ENCODE measurements around the gene ATG7.
"Not testable (repeated sequence)": the region's sequence is repeated elsewhere in the genome, so short reads cannot be mapped to it uniquely, and the experiment has no call there.

Gene ATG7

DNA sequence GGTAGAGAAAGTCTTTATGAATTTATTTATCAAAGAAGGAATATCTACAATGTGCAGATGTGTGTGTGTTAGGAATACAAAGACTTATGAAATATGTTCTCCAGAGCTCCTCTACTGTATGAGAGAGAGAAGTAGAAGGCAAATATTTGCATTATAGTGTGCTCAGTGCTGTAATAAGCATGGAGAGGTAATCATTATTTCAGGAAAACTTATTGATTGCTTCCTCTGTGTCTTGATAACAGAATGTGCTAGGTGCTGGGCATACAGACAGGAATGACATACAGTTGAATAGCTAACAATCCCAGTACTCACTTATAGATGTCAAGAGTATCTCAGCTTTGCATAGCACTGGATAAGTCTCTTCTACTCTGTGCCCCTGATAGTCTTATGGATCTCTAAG is 30.2 kb downstream of the ATG7 start:
- no peak for DNase-seq

- DNase-seq: no peak
Measured at GRCh38 chr3:11304175-11304574, 32.0 kb downstream of the ATG7 start.

- DNase-seq: no peak
Measured at GRCh38 chr3:11305509-11305908, 33.3 kb downstream of the ATG7 start.

DNA sequence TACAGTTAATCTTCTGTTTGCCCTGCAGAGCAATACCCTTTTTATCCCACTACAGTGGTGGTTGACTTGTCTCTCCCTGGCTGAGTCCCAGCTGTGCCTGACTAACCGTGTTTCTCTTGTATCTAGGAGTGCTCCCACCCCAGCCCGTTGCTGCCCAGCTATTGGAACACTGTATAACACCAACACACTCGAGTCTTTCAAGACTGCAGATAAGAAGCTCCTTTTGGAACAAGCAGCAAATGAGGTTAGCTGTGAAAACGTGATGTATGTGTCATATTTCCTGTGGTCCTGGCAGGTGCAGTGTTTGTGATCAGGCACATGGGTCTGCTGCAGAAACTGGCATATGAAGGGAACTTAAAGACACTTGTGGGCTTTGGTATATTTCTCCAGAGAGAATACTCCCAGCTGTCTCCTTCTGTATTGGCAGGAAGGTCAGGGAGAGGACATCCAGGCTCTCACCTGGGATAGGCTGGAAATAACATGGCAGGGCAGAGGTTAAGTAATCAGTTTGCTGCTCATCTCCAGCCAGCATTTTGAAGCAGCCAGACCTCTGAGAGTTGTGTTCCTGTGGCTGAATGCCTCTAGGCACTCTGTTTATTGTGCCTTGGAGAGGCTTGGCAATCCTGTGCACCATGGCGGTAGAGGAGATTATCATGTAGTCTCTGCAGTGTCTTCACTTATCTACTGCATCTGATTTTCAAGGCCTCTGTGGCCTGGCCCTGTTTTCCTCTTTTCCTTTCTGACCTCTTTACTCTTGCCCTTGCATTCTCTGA is 34.8 kb downstream of the ATG7 start:
- peak; percentile 24 for DNase-seq

- DNase-seq: no peak
Measured at GRCh38 chr3:11307830-11308432, 35.7 kb downstream of the ATG7 start.

- DNase-seq: no peak
Measured at GRCh38 chr3:11310258-11310657, 38.1 kb downstream of the ATG7 start.

DNA sequence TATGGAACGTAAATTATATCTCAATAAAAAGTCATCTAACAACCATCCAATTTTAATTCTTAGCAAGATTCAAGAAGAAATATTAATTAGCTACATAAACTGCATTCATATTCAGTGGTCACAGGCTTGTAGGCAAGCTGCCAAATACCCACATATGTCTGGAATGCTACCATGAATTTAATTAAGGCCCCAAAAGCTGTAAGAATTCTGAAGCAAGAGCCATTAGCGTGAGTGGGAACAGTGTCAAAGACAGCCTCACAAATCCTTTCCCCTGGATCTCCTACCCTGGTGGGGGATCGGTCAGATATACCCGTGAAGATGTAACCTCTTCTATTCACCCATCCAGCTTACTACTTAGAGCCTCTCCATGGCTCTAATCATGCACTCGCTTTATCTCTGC is 40.0 kb downstream of the ATG7 start:
- DNase-seq: no peak

GRCh38 chr3:11317300-11317699 is 45.1 kb downstream of the ATG7 start:
- DNase-seq: no peak

DNA sequence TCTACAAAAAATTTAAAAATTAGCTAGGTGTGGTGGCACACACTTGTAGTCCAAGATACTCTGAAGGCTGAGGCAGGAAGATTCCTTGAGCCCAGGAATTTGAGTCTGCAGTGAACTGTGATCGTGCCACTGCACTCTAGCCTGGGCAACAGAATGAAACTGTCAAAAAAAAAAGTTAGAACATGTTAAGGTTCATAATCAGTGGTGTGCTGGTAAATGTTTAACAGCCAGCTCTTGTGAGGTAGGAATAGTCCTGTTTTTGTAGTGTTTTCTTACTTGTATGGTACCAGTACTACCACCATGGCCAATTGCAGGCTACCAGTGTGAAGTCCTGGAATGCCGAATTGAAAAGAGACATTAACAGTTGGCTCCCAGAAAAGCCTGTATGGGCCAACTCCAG is 50.7 kb downstream of the ATG7 start:
- no peak for DNase-seq

- no peak for DNase-seq
Measured at GRCh38 chr3:11323813-11324212, 51.6 kb downstream of the ATG7 start.

- DNase-seq: no peak
Measured at GRCh38 chr3:11327619-11328018, 55.4 kb downstream of the ATG7 start.

DNA sequence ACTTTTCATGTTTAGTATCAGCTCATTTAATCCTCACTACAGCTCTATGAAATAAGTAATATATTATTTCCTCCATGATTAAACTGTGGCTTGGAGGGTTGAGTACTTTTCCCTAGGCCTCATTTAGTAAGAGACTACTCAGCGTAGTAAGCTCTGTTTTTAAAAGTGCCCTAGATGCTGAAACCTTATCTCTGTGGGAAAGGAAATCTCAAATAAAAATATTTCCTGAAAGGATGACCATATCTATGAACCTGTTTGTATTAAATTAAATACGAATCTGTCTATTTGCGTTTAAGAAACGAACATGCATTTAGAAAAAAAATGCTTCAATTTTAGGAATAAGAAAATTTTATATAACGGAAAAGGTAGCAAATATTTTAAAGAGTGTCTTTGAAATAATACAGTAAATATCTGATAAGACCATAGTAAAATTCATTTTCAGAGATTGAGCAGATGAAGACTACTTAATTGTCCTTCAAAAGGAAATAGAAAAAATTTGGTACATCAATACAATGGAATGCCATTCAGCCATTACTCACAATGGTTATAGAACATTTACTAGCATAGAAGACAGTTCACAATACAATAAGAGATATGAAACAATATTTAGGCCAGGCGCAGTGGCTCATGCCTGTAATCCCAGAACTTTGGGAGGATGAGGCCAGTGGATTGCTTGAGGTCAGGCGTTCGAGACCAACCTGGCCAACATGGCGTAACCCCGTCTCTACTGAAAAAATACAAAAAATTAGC is 56.2 kb downstream of the ATG7 start:
- DNase-seq: no peak

GRCh38 chr3:11329777-11330176 is 57.6 kb downstream of the ATG7 start:
- no peak for DNase-seq

- no peak for DNase-seq
Measured at GRCh38 chr3:11331101-11331500, 58.9 kb downstream of the ATG7 start.

DNA sequence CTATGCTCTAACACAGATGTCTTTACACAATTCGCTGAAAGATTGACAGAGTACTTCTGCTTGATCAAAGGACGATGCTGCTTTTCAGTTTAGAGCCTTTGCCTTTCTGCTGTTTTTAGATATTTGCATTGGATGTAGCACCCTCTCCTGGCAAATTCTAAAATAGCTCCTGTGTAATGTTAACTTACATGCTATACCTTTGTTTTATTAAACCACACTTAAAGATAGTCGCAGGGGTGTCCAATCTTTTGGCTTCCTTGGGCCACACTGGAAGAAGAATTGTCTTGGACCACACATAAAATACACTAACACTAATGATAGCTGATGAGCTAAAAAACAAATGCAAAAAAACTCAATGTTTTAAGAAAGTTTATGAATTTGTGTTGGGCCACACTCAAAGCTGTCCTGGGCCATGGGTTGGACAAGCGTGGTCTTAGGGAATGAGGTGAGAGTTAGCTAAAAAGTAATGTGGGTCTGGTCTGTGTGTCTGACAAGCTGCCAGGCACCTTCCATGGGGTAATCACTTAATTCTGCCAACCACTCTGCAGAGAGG is 62.9 kb downstream of the ATG7 start:
- no peak for DNase-seq

- no peak for DNase-seq
Measured at GRCh38 chr3:11339541-11339940, 67.3 kb downstream of the ATG7 start.

GRCh38 chr3:11346416-11346815 is 74.2 kb downstream of the ATG7 start:
- DNase-seq: no peak

GRCh38 chr3:11348877-11349276 is 76.7 kb downstream of the ATG7 start:
- not testable (repeated sequence) for DNase-seq

DNA sequence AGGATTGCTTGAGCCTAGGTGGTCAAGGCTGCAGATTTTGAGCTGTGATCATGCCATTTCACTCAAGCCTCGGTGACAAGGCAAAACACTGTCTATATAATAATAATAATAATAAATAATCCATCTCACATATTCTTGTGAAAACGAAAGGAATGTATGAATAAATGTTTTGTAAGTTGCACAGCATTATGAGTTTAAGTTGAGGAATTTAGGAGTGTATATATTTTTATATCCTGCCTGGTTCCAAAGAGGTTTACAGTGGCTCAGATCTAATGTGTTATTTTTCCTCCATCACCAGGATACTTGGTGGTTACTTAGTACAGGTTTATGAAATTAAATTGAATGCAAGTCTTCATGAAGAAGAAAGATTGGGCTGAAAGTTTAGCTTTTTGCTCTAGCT is 77.2 kb downstream of the ATG7 start:
- no peak for DNase-seq

DNA sequence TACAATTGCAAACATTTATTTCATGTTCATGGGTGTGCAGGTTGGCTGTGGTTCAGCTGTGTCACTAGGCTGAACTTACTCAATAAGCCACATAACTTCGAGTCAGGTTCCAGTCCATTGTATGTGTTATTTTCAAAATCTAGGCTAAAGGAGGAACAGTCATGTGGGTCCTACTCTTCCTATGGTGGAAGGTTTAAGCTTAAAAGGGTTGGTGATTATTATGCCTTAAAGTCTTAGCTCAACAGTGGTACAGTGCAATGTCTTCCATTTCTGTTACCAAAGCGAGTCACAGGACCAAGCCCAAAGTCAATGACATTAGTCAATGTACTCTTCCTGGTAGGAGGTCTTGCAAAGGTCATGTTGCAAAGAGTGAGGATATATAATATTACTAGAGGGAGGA is 78.2 kb downstream of the ATG7 start:
- DNase-seq: no peak

- DNase-seq: no peak
Measured at GRCh38 chr3:11351451-11351850, 79.3 kb downstream of the ATG7 start.

GRCh38 chr3:11356269-11356668 is 84.1 kb downstream of the ATG7 start:
- DNase-seq: no peak

DNA sequence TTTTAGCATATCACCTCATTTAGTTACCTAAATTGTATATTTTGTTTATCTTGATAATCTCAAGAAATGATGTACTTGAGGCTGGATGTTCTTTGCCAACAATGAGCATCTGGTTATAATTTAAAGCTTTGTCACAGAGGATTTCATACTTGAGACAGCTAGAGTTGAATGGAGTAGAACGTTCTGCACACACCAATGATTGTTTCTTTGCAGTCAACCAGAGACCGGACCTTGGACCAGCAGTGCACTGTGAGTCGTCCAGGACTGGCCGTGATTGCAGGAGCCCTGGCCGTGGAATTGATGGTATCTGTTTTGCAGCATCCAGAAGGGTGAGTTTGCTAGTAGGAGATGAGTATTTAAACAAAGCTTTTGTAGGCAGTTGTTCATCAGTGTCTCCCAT is 90.4 kb downstream of the ATG7 start:
- DNase-seq: no peak

DNA sequence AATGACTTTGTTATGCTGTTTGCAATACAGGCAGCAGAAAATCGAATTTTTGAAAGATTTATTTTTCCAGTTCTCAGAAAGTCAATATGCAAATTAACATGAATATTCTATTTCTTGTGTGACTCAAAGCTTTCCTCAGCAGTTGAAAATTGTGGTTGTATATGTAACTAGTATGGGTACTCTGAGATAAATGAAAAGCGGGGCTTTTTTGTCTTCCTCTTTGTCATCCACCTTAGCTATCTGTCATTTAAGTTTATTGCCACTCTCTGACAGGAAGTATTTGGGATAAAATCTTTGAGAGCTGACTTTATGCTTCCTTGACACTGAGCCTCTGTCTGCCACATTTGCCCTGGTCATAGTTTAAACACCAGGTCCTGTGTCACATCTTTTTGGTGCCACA is 91.5 kb downstream of the ATG7 start:
- no peak for DNase-seq

All from CD4-positive, alpha-beta T cell treated with Interleukin-17A for 4 hours (primary cell).